ENCODE measurements around the gene CD151.

Gene CD151

DNA sequence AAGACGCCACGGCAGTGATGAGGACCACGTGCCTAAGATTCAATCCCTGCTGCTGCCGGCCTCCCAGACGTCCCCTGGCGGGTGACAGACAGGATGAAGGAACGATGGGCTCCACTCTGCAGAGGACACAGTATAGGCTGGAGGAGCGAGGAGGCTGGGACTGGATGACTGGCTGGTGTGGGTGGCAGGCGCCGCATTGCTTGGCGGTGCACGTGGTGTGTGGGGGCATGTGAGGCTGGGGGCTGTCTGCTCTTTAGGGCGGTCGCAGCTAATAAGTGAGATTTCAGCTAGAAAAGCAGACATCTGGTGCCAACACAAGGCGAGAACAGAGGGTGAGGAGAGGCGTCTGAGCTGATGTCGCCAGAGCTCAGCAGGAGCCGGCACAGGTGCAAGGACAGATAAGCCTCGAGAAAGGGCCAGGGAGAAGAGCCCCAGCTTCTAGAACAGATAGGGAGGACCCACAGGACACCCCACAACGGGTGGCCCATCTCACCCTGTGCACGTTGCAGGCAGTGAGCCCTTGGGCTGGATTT, 43.1 kb downstream of the CD151 start:
- no peak for DNase-seq

DNA sequence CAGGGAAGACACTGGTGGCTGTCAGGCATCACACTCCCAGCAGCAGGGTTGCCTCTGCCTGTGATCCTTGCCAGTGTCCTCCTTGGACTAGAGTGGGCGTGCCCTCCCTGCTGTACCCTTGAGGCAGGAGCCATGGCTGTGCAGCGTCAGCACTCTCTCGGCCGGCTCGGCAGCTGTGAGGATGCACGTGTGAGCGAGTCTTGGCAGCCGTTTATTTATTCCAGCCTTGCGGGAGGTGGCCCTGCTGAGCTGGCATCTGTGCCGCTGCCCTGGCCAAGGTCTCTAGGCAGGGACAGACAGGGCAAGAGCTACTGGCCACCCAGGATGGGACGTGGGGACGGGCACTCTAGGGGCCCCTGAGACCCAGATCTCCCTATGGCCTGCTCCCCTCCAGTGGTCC, 43.8 kb downstream of the CD151 start:
- no peak for DNase-seq

DNA sequence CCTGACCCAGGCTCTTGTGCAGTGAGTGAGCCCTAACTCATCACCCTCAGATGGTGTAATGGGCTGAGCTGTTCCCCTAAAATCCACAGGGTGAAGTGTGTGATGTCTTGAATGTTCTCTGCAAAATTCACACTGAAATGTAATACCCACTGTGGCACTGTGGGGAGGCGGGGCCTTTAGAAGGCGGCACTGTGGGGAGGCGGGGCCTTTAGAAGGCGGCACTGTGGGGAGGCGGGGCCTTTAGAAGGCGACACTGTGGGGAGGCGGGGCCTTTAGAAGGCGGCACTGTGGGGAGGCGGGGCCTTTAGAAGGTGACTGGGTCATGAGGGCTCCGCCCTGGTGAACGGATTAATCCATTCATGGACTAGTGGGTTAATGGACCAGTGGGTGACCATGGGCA, 44.8 kb downstream of the CD151 start:
- no peak for DNase-seq

DNA sequence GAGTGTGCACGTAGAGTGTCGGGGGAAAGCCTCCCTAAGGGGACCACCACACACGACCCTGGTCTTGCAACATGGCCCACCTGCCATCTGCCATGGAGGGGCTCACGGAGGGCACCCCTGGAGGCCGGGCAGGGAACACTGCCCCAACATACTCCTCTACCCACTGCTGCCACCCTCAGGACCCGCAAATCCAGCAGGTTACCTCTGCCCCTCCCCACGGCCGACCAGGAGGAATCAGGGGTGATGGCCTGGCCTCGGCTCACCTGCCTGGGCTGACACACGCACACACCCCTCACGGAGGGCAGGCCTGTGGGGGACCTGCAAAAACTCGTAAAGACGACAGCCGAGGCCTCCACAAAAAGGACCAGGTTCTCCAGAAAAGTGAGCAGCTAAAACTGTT, 47.7 kb downstream of the CD151 start:
- DNase-seq, result no peak

DNA sequence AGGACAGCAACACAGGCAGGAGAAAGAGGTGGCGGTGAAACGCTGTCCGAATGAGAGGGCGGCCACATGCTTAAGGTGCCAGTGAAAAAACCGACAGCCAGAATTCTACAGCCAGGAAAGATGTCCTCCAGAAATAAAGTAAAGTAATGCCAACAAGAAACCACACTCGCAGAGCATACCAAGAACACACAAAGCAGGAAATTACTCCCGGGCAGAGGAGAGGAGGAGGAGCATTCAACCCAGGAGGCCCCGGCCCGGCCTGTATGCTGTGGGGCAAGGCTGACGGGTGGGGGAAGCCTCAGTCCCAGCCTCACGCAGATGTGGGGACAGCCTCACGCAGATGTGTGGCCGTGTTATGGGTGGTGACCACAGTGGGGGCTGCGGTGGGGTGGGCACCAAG, 49.8 kb downstream of the CD151 start:
- no peak for DNase-seq

DNA sequence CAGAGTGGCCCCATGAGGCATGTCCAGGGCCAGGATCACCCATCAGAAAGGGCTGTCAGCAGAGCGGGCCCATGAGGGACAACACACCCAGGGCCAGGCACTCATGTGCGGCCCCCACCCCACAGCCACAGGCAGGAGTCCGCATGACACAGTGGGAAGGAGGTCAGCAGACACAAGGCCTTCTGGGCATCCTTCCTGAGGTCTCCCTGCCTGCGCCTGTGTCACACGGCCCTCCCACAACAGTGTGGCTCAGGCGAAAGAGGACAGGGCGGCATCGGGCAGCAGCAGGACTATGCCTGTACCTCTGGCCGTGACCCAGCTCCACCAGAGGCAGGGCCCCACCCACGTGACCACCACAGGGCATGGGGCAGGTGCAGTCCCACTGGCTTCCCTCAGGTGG, 50.8 kb downstream of the CD151 start:
- no peak for DNase-seq

DNA sequence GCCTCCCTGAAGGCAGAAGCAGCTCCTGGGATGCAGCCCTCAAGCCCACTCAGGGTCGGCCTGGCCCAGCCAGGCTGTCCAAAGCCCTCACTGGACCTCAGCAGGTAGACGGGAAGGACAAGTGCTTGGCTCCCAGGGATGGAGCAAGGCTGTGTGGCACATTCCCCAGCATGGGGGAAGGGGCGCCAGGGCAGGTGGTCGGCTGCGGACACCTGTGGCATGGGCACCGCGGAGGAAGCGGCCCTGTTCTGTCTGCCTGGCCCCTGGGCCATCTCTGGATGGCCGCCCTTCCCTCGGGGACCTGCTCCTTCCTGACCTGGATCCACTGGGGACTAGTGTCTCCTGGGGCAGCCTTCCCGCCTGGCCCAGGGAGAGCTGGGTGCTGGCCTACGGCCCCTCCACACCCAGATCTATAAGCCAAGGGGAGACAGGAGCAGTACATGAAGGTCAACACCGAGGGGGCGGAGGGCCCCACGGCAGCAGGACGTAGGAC, 51.9 kb downstream of the CD151 start:
- DNase-seq, result no peak

DNA sequence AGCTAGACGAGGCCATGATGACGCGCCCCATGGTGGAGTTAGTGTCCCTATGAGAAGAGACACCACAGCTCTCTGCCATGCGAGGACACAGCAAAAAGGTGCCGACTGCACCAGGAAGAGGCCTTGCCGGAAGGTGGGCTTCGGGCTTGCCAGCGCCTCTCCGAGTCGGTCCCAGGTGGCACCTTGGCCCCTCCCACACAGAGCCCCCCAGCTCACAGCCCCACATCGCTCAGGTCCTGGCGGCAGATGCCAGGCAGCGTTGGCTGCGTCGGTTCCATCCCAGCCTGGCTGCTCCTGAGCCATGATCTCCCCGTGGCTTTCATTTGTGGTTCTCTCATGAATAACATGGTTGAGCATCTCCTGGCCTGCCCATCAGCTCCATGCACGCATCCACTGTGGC, 53.8 kb downstream of the CD151 start:
- no peak for DNase-seq

DNA sequence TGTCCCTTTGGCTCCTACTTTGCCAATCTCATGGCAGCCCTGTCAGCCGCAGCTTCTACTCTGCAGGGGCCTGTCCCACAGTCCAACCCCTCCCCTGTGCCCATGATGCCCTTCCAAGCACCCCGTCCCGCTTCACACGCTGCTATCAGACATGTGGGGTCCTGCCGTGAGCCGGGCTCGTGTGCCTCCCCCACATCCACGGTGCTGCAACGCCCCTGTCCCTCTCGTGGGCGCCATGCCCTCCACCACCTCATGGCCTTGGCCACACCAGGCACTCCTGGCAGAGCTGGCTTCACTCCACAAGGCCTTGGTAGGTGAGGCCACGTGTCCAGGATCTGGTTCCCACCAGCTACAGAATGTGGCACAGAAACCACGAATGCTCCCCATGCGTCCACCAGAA, 54.8 kb downstream of the CD151 start:
- no peak for DNase-seq
